ENCODE measurements around the gene TAAR5.

TAAR5 gene

GRCh38 chr6:132590362-132590761 is 821 bp upstream of the TAAR5 start:
- Histone ChIP-seq H3K27me3 (peaks cover 5% of the 10 kb centered on the region; the same call in 1 of the 2 replicates), H3K9me3 (no peaks in the 10 kb centered on the region), H3K4me1 (no peaks in the 10 kb centered on the region), H3K4me3 (ENCODE audit: low read depth, low read length) (no peak overlapping the region), H3K36me3 (no peaks in the 10 kb centered on the region)
- DNase-seq, result no peak
- TF ChIP-seq CTCF (IDR thresholded peaks at IDR 0.05; ENCODE audit: low read depth, low read length), result no peak

GRCh38 chr6:132587424-132587823 is 2.1 kb downstream of the TAAR5 start:
- no peaks in the 10 kb centered on the region for H3K4me1 ChIP-seq
- no peak for DNase-seq
- TF ChIP-seq CTCF (IDR thresholded peaks at IDR 0.05; ENCODE audit: low read depth, low read length), result no peak
- no peaks in the 10 kb centered on the region for H3K9me3 ChIP-seq
- H3K27me3 ChIP-seq, result peaks cover 11% of the 10 kb centered on the region; the same call in 1 of the 2 replicates
- H3K36me3 ChIP-seq, result no peaks in the 10 kb centered on the region
- H3K4me3 ChIP-seq (ENCODE audit: low read depth, low read length), result no peak overlapping the region

GRCh38 chr6:132584698-132585097 is 4.8 kb downstream of the TAAR5 start:
- TF ChIP-seq CTCF (IDR thresholded peaks at IDR 0.05; ENCODE audit: low read depth, low read length), result no peak
- DNase-seq, result no peak

GRCh38 chr6:132571774-132572173 is 17.8 kb downstream of the TAAR5 start:
- Histone ChIP-seq H3K27me3 (peaks cover 38% of the 10 kb centered on the region), H3K36me3 (no peaks in the 10 kb centered on the region), H3K4me1 (no peaks in the 10 kb centered on the region), H3K9me3 (no peaks in the 10 kb centered on the region), H3K4me3 (ENCODE audit: low read depth, low read length) (no peak overlapping the region)
- no peak for DNase-seq
- TF ChIP-seq CTCF (IDR thresholded peaks at IDR 0.05; ENCODE audit: low read depth, low read length), result no peak

More at GRCh38 chr6:132584698-132585097, 4.8 kb downstream of the TAAR5 start:
- Histone ChIP-seq H3K4me1 (no peaks in the 10 kb centered on the region), H3K36me3 (no peaks in the 10 kb centered on the region), H3K4me3 (ENCODE audit: low read depth, low read length) (no peak overlapping the region), H3K27me3 (peaks cover 13% of the 10 kb centered on the region; the same call in 1 of the 2 replicates), H3K9me3 (no peaks in the 10 kb centered on the region)

- no peaks in the 10 kb centered on the region for H3K36me3 ChIP-seq
- H3K4me3 ChIP-seq (ENCODE audit: low read depth, low read length), result no peak within 1 kb of the TSS
- no peaks in the 10 kb centered on the region for H3K4me1 ChIP-seq
- peaks cover 49% of the 10 kb centered on the region for H3K27me3 ChIP-seq
- TF ChIP-seq CTCF (IDR thresholded peaks at IDR 0.05; ENCODE audit: low read depth, low read length), result no peak
- DNase-seq, result no peak
- H3K9me3 ChIP-seq, result no peaks in the 10 kb centered on the region; the same call in 1 of the 2 replicates
Measured at GRCh38 chr6:132570221-132570777, 19.2 kb downstream of the TAAR5 start, which contains the start of gene TAAR6. TSS of gene TAAR6 (plus strand) at chr6:132570322. CDS start at chr6:132570322, 0 bp downstream.

- no peak for TF ChIP-seq CTCF (IDR thresholded peaks at IDR 0.05; ENCODE audit: low read depth, low read length)
- H3K27me3 ChIP-seq, result peaks cover 56% of the 10 kb centered on the region
- no peak overlapping the region for H3K4me3 ChIP-seq (ENCODE audit: low read depth, low read length)
- no peaks in the 10 kb centered on the region; the same call in 1 of the 2 replicates for H3K9me3 ChIP-seq
- H3K4me1 ChIP-seq, result no peaks in the 10 kb centered on the region
- DNase-seq, result no peak
- no peaks in the 10 kb centered on the region for H3K36me3 ChIP-seq
Measured at GRCh38 chr6:132569170-132569569, 20.4 kb downstream of the TAAR5 start.
